GM19240 (cell line): Measurements from ENCODE around the gene ST8SIA4.

Experiments used
- DNase-seq: peaks from one replicate; pipeline ENCODE4 v3.0.0; 2011; ENCODE audit warnings: low spot score; ENCODE audit not compliant: insufficient read length

ST8SIA4 gene

GRCh38 chr5:100832252-100833230, 70.5 kb downstream of the ST8SIA4 start:
- DNase-seq = no peak

- DNase-seq = no peak
Measured at GRCh38 chr5:100828898-100829356, 74.2 kb downstream of the ST8SIA4 start.

DNA sequence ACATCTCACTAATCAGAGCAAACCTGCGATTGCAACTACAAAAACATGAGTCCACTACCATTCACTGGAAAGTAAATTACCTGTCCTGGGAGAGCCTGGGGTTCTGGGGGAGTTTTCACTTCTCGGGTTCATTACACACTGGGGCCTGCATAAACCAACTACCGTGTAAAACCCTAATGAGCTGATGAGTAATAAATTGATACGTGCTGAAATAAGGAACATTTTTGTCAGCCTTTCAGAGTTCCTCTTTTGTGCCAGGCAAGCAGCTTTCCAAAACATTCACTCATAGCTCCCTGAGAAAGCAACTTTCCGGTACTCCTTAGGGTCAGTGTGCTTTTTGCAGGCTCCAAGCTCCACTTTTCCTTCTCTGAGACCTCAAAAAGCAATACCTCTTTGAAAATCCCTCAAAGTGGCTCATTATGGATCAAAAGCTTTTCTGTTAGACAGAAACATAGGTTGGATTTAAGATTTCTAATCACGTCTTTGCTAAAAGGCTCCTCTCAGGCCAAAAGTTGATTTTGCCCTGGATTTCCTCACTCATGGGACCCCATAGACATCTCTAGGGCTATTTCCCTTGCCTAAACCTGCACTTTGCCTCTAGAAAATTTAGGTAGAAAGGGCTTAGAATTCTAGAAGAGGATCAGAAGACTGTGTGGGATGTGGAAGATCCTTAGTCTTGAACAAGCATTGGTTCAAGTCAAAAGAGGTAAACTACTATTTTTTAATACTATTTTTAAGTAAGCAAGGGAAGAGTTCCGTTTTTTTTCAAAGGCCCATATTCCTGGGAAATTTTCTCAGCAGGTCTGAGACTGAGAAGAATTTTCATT, 74.8 kb downstream of the ST8SIA4 start:
- DNase-seq = no peak

- DNase-seq = no peak
Measured at GRCh38 chr5:100827481-100827889, 75.6 kb downstream of the ST8SIA4 start.

DNA sequence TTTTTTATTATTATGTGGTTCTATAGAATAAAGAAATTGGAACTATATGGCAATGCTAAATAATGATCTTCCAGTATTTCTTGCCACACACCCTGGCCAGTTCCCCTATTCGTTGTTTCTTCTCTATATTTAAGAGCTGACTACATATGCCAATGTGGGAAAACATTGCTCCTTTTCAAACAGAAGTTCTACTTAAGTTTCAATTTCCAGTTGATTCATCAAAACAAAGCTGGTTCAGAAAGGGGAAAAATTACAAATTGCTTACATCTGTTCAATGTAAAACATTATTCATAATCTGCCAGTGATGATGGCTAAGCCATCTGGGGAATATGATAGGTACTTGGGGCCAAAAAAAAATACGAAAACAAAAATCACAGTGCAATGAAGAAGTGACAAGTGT, 76.9 kb downstream of the ST8SIA4 start:
- no peak for DNase-seq

DNA sequence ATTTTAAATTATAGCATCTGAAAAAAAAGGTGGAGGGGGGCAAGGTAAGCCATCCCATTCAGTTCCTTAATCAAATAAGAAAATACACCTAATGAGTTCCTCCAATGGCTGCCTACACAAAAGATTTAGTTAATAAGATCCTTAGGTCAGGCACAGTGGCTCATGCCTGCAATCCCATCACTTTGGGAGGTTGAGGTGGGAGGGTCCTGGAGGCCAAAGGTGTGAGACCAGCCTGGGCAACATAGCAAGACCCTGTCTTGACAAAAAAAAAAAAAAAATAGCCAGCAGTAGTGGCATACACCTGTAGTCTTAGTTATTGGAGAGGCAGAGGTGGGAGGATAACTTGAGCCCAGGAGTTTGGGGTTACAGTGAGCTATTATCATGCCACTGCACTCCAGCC, 78.4 kb downstream of the ST8SIA4 start:
- DNase-seq = no peak

DNA sequence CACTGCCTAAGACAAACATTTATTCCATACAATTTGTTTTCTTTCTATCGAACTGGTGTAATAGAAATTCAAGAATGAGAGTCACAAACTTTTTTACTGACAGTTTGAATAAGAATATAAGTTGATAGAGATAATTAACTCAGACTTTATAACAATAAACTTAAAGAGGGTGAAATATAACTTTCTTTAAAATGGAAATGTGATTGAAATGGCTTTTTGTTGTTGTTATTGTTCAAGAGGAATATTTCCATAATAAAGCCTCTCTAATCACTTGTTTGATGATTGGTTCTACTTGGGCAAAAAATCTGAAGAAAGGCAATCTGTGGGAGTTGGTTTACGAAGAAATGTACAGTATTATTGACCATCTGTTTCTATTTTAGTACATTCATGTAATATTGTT, 79.3 kb downstream of the ST8SIA4 start:
- DNase-seq = no peak

GRCh38 chr5:100821751-100822150, 81.3 kb downstream of the ST8SIA4 start:
- DNase-seq = no peak

DNA sequence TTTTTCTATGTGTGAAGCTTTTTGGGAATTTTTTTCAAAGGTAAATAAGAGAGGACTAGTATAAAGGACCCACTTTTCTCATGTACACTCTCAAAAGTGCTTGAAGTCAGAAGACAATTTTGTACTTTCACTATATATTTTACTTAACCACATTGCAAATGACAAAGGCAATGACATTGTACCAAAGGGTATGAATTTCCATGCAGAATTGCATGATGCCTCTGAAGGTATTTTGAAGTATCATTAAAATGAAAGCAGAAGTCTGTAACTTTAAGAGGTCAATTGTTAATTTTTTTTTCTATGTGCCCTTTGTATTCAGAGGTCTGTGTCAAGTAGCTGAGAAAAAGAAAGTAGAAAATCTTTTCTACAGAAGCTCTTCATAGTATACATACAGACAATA, 84.7 kb downstream of the ST8SIA4 start:
- DNase-seq = no peak

DNA sequence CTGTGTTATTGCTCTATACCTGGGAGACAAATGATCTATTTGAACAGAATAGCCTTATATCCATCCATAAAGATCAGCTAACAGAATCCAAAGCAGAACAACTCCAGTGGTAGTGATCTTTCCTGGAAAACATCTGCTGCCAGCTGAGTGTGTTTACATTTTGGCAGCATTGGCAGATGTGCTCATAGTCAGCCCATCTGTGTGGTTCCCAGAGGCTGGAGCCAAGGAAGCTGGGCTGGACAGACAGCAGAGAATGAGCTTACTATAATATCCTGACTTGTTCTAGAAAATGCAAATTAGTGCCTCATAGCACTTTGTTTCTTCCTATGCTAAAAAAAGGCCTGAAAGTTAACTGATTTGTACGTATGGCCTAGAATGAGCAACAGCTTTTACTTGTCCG, 99.7 kb downstream of the ST8SIA4 start:
- no peak for DNase-seq

- DNase-seq = no peak
Measured at GRCh38 chr5:100802208-100802607, 100.9 kb downstream of the ST8SIA4 start.

DNA sequence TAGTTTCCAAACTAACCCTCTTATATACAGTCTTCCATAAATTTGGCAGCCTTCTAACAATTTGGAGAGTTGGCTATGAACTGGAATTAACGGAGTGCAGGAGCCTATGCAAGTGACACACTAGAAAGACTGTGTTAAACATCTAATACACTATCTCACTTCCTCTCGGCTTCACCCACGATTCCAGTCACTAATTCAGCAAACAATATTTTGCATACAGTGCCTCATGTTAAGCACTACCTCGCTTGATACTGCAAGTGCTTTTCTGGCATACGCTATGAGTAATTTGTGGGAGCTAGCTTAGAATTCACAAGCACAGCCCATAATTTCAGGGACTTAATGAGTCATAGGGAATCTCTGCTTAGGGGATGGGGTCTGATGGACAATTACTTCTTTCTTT, 102.5 kb downstream of the ST8SIA4 start:
- no peak for DNase-seq

DNA sequence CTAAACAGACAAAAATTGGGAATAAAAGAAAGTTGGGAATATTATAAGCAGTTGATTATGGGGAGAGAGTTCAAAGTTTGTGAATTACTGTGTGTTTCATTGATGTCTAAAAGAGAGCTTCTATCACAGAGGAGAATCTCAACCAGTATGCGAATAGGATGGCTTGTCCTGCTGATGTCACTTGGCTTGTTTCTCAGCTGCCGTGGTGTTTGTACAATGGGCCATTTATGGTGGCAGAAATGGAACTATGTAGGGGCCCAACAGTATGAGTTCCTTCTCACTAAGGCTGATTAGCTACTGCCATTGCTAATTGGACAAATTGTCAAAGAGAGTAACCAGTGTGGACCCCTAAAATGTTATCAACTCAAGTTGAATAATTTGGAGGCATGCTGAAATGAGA, 103.9 kb downstream of the ST8SIA4 start:
- no peak for DNase-seq

DNA sequence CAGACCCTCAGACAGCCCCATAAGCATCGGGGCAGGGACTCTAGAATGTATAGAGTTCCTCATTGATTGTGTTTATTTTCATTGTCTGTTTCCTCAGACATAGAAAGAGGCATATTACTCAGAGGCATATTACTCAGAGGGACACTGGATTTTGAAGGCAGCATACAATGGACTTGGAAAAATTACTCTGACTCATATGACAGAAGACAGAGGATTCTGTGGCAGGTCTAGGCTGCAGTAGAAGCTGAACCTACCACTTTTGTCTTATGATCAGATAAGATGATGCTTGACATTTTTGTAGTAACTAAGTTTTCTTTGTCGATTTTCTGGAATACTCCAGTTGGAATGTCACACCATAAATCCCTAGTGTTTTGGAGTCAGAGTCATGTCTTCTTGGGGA, 105.2 kb downstream of the ST8SIA4 start:
- DNase-seq = no peak

- no peak for DNase-seq
Measured at GRCh38 chr5:100796851-100797250, 106.2 kb downstream of the ST8SIA4 start.

DNA sequence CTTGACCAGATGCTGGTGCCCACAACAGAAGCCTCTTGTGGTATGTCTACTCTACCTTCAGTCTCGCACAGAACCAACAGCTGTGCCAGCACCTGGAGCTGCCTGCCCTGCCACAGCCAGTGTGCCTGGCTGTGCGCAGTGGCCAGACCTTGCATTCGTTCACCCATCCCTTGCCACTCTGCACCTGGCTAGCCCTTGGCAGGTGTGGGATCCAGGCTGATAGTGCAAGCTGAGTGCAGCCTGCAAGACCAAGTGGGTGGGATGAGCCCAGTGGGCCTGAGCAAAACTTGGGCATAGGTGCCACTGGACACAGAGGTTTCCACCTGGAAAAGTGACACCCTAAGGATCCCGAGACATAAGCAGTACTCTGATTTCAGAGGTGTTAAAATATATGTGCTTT, 108.2 kb downstream of the ST8SIA4 start:
- DNase-seq = no peak

DNA sequence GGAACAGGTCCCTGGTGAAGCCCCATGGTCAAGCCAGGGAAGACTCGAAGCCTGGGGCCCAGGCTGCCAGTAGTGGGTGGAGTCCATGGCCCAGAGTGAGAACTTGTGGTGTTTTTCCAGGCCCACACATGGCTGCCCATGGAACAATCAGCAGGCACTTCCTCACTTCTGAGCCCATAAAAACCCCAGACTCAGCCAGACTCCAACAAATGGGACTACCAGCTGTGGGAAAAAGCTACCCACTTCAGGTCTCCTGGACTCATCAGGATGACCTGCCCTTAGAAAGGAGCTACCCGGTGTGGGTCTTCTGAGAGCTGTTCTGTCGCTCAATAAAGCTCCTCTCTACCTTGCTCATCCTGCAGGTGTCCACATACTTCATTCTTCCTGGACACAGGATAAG, 108.9 kb downstream of the ST8SIA4 start:
- DNase-seq = no peak

DNA sequence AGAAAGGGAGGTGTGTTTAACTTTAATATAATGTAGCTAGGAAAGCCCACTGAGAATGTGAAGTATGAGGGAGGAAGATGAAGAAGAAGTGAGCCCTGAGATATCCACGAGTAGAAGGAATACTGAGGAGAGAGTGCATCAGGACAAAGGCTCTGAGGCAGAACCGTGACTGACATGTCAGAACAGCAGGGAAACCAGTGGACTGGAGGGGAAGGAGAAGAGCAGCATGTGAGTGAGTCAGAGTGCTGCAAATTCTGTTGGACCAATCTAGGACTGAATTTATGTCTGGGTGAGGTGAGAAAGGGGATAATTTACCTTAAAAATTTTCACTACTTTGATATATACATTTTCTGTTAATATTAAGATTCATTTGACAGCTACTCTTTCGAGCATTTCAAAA, 110.3 kb downstream of the ST8SIA4 start:
- DNase-seq = no peak

- no peak for DNase-seq
Measured at GRCh38 chr5:100791391-100791790, 111.7 kb downstream of the ST8SIA4 start.

GRCh38 chr5:100790951-100791350, 112.1 kb downstream of the ST8SIA4 start:
- DNase-seq = no peak

- DNase-seq = no peak
Measured at GRCh38 chr5:100790170-100790665, 112.9 kb downstream of the ST8SIA4 start.

DNA sequence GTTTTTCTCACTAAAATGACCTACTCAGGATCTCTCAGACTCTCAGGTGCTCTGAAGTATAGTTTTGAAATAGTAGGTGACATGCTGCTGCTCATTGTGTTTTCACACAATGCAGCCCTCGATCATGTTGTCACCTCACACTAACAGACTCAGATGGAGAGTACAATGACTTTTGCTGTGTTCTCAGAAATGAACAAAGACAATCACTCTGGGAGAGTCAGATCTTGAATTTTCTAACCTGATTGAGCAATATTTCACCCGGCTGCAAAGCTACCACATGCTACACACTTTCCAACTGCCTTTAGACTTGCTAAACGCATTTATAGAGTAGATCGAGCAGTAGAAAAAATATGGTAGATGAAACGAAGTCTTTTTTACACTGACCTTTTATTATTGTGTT, 113.4 kb downstream of the ST8SIA4 start:
- no peak for DNase-seq
